HG03457 (cell line): ENCODE results near the gene PLXNB2.

ENCODE experiments used
- ATAC-seq: cut with Tn5 transposase; IDR thresholded peaks from one replicate; pipeline ENCODE4 v1.9.1; 2021; ENCODE audit warnings: moderate number of reproducible peaks; ENCODE audit not compliant: unreplicated experiment

PLXNB2 gene

DNA sequence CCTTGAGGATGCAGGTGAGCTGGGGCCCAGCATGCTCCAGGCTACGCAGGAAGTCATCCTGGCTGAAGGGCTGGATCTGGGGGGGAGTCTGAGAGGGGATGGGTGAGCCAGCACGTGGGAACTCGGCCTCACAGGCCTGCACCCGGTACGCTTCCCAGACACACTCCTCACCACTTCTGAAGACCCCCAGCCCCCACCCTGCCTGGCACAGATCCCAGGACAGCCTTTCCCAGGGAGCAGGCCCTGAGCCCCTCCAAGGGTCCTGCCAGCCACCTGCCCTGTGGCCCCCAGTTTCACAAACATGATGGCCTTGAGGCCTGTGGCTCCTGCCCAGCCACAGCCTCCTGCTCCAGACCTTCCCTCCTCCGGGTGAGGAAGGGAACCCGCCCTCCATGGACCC is 5.6 kb upstream of the PLXNB2 start:
- no peak for ATAC-seq

GRCh38 chr22:50312371-50312770 is 4.9 kb upstream of the PLXNB2 start:
- no peak for ATAC-seq

DNA sequence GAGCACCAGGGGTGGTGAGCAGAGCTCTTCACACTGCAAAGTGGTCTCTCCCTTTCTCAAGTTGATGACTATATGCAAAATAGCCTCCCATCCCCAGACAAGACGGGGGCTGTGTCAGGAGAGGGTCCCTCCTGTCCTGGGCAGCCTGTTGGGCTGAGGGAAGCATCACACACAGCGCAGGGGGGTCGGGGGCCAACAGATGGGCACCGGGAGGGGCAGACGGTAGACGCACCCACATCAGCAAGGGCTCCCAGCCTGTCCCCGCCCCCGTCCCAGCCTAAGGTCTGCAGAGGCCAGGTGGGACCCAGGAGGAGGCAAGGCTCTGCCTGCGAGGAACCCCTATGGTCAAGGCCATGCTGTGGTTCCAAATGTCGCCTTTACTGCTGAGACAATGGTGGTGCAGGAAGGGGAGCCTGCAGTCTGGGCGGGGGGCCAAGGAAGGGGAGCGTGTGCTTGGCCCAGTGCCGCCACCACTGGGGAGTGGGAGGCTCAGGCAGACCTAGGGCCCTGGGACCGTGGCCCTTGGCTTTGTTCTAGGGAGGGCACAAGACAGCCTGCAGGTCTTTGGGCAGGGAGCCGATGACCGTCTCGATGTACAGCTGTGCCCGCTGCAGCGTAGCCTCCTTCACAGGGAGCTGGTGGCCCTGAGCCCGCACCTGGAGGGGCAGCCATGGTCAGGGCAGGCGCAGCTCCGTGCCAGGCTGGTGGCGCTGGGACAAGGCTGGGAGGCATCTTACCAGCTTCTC is 4.3 kb upstream of the PLXNB2 start:
- no peak for ATAC-seq

DNA sequence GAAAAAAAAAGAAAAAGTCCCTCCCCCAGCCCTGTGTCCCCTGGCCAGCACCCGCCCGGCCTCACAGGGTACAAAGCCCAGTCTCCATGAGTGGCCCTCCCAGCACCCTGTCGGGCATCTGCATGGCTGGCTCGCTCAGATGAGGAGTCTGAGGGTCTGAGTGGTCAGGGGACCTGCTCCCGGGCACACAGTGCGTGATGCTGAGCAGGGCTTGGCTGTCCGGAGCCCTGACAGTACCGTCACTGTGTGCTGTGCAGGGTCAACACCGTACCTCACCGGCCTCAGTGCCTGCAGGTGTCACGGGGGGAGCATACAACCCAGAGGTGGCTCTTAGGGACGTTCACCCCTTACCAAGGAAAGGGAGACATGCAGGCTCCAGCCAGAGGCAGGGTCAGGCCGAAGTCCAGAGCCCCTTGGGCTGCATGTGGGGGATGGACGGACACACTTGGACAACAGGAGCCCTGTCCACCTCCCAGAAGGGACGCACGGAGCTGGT is 3.6 kb upstream of the PLXNB2 start:
- ATAC-seq: no peak

DNA sequence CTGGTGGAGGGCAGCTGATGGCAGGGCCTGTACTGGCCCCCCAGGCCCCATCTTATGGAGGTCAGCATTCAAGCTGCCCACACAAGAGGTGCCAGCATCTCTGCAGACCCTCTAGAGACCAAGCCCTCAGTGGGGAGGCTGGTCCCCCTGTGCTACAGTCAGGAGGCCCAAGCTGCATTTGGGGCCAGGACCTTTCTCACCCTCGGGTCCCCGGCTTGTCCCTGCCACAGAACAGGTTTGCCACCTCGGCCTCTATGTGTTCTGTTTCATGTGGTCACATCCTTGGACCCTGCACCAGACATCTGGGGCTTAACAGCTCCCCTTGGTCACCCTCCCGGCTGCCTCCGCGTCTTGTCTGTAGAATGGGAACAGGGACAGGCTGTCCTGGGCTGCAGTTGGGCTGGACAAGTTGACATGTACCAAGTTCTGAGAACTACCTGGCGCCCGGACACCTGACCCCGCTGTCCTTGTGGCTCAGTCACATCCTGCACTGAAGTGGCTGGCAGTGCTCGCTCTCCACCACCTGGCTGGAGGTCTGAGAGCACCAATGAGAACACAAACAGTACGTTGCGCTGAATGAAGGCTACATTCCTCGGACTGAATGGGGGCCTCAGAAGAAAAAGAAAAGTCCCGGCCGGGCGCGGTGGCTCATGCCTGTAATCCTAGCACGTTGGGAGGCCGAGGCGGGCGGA is 2.7 kb upstream of the PLXNB2 start:
- ATAC-seq: no peak

- no peak for ATAC-seq
Measured at GRCh38 chr22:50309601-50309991, 2.1 kb upstream of the PLXNB2 start.

GRCh38 chr22:50308986-50309600 is 1.6 kb upstream of the PLXNB2 start:
- no peak for ATAC-seq

DNA sequence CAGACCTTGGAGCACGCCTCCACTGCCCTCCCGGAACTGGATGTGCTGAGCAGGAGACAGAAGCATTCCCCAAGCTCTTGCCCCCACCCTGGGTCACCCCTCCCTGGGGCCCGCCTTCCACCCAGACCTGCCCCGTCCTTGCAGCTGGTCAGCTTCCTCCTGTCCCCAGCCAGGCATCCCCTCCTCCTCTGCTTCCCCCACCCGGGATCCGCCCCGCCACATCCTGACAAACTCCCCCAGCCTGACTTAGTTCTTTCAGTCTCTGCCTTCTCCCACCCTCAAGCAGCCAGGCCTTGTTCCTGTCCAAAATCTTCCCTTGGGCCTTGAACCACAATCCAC is 1.1 kb upstream of the PLXNB2 start:
- no peak for ATAC-seq

DNA sequence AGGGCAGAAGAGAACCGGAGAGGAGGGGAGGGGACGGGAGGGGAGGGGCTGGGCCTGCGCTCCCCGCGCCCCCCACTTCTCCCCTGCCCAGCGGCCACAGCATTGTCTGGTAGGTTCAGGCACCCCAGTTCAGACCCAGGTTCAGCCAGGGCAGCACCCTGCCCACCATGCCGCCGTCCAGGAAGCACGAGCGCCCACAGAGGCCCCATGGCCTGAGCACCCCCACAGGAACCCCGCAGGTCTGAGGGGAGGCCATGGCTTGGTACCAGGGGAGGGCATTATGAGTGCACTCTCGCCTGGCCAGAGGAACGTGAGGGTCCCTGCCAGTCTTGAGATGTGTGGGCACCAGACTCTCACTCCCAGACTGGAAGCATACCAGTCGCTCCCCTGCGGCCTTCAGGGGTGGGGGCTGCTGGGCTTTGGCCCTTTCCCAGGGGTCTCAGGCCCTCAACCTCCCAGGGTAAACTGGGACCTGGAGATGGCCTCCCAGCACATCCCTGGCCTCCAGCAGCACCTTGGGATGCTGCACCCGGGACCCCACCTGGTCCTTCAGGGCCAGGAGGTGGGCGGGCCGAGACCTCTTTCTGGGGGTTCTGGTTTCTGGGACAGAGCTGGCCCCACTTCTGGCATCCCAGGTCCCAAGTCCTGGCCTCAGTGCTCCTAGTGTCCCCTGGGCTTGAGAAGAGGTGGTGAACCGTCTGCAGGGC is 597 bp upstream of the PLXNB2 start:
- ATAC-seq: no peak

- ATAC-seq: no peak
Measured at GRCh38 chr22:50305923-50306566, 1.4 kb downstream of the PLXNB2 start.

- ATAC-seq: no peak
Measured at GRCh38 chr22:50305393-50305922, 2.0 kb downstream of the PLXNB2 start.

GRCh38 chr22:50304528-50305392 is 2.7 kb downstream of the PLXNB2 start:
- ATAC-seq: no peak

DNA sequence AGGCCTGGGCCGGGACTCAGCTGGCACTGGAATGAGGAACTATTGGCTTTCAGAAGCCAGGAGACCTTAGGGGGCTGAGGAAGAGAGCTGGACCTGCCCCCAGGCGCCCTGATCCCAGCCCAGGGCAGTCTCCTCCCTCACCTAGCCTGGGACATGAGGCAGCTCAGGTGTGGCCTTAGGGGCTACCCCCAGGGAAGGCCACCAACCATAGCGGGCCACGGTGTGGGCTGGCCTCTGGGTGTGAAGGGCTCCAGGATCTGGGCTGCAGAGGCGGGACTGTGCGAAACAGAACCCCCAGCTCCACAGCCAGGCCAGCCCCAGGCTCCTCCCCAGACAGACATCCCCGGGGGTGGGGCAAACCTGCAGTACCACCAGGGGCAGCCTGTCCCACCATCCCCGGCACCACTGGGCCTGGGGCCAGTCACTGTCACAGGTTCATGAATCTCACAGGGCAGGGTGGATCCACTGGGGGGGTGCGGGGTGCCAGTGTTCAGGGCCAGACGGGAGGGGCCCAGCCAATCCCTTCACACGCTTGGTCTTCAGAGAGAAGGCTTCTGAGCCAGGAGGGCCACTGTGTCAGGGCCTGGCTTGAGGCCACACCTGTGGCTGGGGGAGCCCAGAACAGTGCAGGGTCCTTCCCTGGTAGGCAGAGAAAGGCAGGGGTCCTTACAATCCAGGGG is 3.5 kb downstream of the PLXNB2 start:
- no peak for ATAC-seq

GRCh38 chr22:50303515-50303847 is 4.0 kb downstream of the PLXNB2 start:
- ATAC-seq: no peak

- ATAC-seq: no peak
Measured at GRCh38 chr22:50302564-50302963, 4.9 kb downstream of the PLXNB2 start.

- no peak for ATAC-seq
Measured at GRCh38 chr22:50302041-50302541, 5.4 kb downstream of the PLXNB2 start.

DNA sequence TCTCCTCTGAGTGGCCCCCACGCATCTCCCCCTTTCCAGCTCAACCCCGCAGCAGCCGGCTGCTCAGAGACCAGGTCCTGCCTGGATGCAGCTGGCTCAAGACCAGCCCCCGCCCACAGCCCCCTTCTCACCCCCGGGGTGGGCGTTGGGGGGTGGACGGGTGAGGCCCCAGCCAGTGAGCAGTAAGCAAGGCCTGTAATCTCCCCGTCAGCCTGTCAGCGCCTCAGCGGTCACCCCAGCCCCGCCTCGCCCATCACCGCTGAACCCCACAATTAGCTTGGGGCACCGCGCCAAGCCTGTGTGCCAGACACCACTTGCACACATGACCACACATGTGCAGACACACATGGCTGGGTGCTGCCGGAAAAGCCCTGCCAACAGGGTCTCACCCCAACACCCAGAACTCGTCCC is 5.9 kb downstream of the PLXNB2 start:
- ATAC-seq: no peak

- no peak for ATAC-seq
Measured at GRCh38 chr22:50300620-50301257, 6.7 kb downstream of the PLXNB2 start.
